Esophagus muscularis mucosa (tissue), 4 donors: Measurements from ENCODE around the gene SNRPF. TPM values are rescaled to one million over a fixed set of nuclear protein-coding genes. Genes with fewer than 3 reads are reported as not detected.

Source experiments
- DNase-seq: peaks from one replicate; pipeline ENCODE4 v3.0.0-alpha.2; 2017; ENCODE audit errors: extremely low spot score
- H3K27ac ChIP-seq, 4 donors: fragments of 200-600 bp; sonication (generic); replicated peaks in 1 of 4; 1 replicate in 3 of 4; 2 replicates in 1 of 4; pipeline ENCODE4 v1.5.1; 2016 to 2019; ENCODE audit warnings: mild to moderate bottlenecking in 1 of 4
- H3K27me3 ChIP-seq, 4 donors: fragments of 200-600 bp; sonication (generic); one replicate each; pipeline versions ENCODE4 v1.5.1 to v1.6.0; 2016 to 2019
- H3K36me3 ChIP-seq, 4 donors: fragments of 200-600 bp; sonication (generic); one replicate each; pipeline ENCODE4 v1.5.1; 2016 to 2019
- H3K4me1 ChIP-seq, 4 donors: fragments of 200-600 bp; sonication (generic); one replicate each; pipeline ENCODE4 v1.5.1; 2016 to 2019
- H3K4me3 ChIP-seq, 4 donors: fragments of 200-600 bp; sonication (generic); 1 replicate in 2 of 4; 2 replicates in 2 of 4; pipeline ENCODE4 v1.5.1; 2016 to 2019; ENCODE audit warnings: mild to moderate bottlenecking in 4 of 4, moderate library complexity in 1 of 4
- H3K9me3 ChIP-seq, 4 donors: fragments of 200-600 bp; sonication (generic); 1 replicate in 3 of 4; 2 replicates in 1 of 4; pipeline ENCODE4 v1.5.1; 2016 to 2019
- EP300 ChIP-seq: sonication (generic); formaldehyde crosslinking; IDR thresholded peaks from one replicate; pipeline ENCODE4 v1.6.1; 2017; ENCODE audit warnings: antibody characterized with exemption
- POLR2A ChIP-seq: fragments of 450-650 bp; IDR thresholded peaks from one replicate; pipeline ENCODE4 v1.6.1; 2017; ENCODE audit warnings: antibody characterized with exemption, moderate library complexity, mild to moderate bottlenecking, low read depth
- POLR2AphosphoS5 ChIP-seq, 2 donors: sonication (generic); formaldehyde crosslinking; IDR thresholded peaks; one replicate each; pipeline ENCODE4 v1.6.1; 2017; ENCODE audit warnings: antibody characterized with exemption in 2 of 2
- WGBS: methylation state at CpG from one replicate; pipeline ENCODE4 v1.1.5; 2018; 5-methylcytosine and 5-hydroxymethylcytosine counted together
- intact Hi-C: fragments of 100-400 bp; cut with DNase I; formaldehyde crosslinking; loops from one replicate; pipeline ENCODE4 v1.15.1; 2023
- total RNA-seq, 4 donors: library from RNA; depleted of rRNA; stranded (reverse); fragments of >200 nt; gene quantifications; one replicate each; pipeline versions ENCODE4 v1.1.0 to v1.2.1, GENCODE V29; 2016
- TF ChIP-seq, protein P1 (sequence below), 3 experiments: fragments of 200-600 bp in 2 of 3; fragments of 450-650 bp in 1 of 3; sonication (generic) in 2 of 3; IDR thresholded peaks; one replicate each; pipeline ENCODE4 v1.5.1; 2017 to 2019; ENCODE audit warnings: antibody characterized with exemption in 3 of 3, mild to moderate bottlenecking in 2 of 3, moderate library complexity in 1 of 3

The SNRPF gene
- total RNA-seq, 4 donors from 2014 or later: 5.6 to 9.6 (median 6.4) TPM

DNA sequence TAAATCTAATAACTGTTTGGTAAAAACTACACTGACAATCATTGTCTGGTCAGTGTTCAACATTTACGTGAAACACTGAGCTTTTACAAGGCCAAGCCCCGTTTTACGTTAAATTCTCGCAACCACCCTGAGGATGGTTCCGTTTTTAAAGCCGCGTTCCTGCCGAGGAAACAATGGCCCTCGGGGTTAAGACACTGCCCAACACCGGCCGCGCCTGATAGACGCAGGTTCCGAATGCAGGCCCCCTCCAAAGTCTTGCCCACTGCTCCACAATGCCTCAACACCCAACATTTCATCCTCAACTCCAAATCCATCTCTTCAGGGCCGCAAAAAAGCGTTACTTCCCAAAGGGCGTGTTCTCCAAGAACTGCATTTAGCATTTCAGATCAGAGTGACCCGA is 953 bp upstream of the SNRPF start:
- Histone ChIP-seq H3K4me1 (peaks cover 17 to 28% (median 24%) of the 10 kb centered on the region in 4 donors), H3K27me3 (no peaks in the 10 kb centered on the region), H3K9me3 (no peaks in the 10 kb centered on the region), H3K27ac (no peak overlapping the region), H3K4me3 (peak overlapping the region; percentile 66 to 85 (median 84)), H3K36me3 (peaks cover 10 to 18% (median 18%) of the 10 kb centered on the region in 4 donors)
- intact Hi-C loops: no loop called here
- DNase-seq: no peak
- no peak for TF ChIP-seq POLR2A
- TF ChIP-seq, protein P1, sequence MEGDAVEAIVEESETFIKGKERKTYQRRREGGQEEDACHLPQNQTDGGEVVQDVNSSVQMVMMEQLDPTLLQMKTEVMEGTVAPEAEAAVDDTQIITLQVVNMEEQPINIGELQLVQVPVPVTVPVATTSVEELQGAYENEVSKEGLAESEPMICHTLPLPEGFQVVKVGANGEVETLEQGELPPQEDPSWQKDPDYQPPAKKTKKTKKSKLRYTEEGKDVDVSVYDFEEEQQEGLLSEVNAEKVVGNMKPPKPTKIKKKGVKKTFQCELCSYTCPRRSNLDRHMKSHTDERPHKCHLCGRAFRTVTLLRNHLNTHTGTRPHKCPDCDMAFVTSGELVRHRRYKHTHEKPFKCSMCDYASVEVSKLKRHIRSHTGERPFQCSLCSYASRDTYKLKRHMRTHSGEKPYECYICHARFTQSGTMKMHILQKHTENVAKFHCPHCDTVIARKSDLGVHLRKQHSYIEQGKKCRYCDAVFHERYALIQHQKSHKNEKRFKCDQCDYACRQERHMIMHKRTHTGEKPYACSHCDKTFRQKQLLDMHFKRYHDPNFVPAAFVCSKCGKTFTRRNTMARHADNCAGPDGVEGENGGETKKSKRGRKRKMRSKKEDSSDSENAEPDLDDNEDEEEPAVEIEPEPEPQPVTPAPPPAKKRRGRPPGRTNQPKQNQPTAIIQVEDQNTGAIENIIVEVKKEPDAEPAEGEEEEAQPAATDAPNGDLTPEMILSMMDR (IDR thresholded peaks at IDR 0.05): no peak
- no peak for TF ChIP-seq EP300
- TF ChIP-seq POLR2AphosphoS5 (IDR thresholded peaks at IDR 0.05): no peak
- WGBS: 58% methylated on average over 18 of the region's 18 CpGs

DNA sequence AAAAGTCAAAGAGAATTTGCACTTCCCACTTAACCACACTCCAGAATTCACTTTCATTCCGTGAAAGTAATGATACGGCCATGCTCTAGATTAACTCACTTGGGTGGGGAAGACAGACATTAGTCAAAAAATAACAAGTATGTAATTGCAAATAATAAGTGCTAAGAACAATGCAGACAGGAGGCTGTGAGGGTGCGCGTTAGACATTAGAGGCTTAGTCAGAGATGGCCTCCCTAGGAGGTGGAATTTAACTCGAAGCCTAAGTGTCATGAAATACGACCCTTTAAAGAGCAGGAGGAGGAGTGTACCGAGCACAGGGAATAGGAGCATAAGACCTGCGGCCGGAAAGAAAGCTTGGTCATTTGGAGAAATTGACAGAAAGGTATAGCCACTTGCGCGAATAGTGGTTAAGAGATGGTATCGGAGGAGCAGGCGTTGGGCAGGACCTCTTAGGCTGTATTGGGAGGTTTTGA is 628 bp downstream of the SNRPF start:
- 4% methylated on average over 13 of the region's 13 CpGs for WGBS
- H3K27ac ChIP-seq: peak overlapping the region; percentile 64 to 88 (median 77)
- no peaks in the 10 kb centered on the region for H3K9me3 ChIP-seq
- TF ChIP-seq POLR2A (no peak), EP300 (no peak), POLR2AphosphoS5 (IDR thresholded peaks at IDR 0.05) (no peak)
- TF ChIP-seq, protein P1 (IDR thresholded peaks at IDR 0.05): no peak
- peaks cover 11 to 29% (median 20%) of the 10 kb centered on the region in 4 donors for H3K36me3 ChIP-seq
- DNase-seq: no peak
- no peaks in the 10 kb centered on the region for H3K27me3 ChIP-seq
- H3K4me3 ChIP-seq: peak overlapping the region; percentile 66 to 85 (median 84)
- peaks cover 17 to 28% (median 24%) of the 10 kb centered on the region in 4 donors for H3K4me1 ChIP-seq
- intact Hi-C loops: no loop called here

DNA sequence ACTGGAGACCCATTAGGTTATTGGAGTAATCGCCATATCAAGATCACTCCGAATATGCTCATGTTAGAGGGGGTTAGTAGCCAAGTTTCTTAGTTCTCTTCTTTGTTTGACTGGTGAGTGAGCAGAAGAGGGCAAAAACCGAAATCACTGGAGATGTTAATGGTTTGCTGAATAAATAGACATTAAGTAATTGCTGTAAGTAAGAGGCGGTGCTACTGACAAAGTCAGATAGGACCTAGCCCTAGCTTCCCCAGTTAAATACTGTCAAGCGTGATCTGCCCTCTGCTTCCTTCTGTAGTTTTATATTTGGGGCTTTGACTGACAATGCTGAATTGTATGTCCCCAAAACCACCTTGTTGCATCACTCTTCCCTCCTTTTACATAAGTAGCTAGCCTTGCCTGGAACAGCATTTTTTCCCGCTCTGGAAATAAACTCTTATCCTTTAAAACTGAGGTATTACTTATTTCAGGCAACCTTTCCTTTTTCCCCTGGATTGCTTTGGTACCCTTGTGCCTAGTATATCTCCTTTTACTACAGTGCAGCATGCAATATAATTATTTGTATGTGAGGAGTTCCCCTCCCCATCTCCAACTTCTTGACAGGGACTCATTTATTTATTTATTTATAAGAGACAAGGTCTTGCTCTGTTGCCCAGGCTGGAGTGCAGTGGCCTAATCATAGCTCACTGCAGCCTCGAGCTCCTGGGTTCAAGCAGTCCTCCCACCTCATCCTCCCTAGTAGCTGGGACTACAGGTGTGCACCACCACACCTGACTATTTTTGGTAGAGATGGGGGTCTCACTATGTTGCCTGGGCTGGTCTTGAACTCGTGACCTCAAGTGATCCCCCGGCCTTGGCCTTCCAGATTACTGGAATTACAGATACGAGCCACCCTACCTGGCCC is 1.4 kb downstream of the SNRPF start:
- WGBS: 75% methylated on average over 10 of the region's 10 CpGs
- Histone ChIP-seq H3K4me3 (peak overlapping the region; percentile 66 to 85 (median 84)), H3K4me1 (peaks cover 17 to 28% (median 24%) of the 10 kb centered on the region in 4 donors), H3K27ac (no peak overlapping the region), H3K36me3 (peaks cover 11 to 30% (median 25%) of the 10 kb centered on the region in 4 donors), H3K9me3 (no peaks in the 10 kb centered on the region), H3K27me3 (no peaks in the 10 kb centered on the region)
- no peak for TF ChIP-seq POLR2A
- TF ChIP-seq POLR2AphosphoS5 (IDR thresholded peaks at IDR 0.05): no peak
- TF ChIP-seq EP300: no peak
- TF ChIP-seq, protein P1 (IDR thresholded peaks at IDR 0.05): no peak
- intact Hi-C loops: no loop called here
- DNase-seq: no peak

DNA sequence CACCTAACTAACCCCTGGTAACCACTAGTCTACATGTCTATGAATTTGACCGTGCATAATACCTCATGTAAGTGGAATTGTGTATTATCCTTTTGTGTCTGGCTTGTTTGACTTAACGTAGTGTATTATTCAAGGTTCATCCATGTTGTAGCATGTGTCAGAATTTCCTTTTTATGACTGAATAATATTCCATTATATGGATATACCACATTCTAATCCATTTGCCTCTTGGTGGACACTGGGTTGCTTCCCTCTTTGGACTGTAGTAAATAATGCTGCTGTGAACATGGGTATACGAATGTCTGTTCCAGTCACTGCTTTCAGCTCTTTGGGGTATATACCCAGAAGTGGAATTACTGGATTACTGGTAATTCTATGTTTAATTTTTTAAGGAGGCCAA is 3.3 kb downstream of the SNRPF start:
- no peak for DNase-seq
- H3K4me1 ChIP-seq: peaks cover 17 to 28% (median 24%) of the 10 kb centered on the region in 4 donors
- H3K27ac ChIP-seq: no peak overlapping the region
- intact Hi-C loops: no loop called here
- no peak overlapping the region for H3K4me3 ChIP-seq
- no peaks in the 10 kb centered on the region for H3K27me3 ChIP-seq
- H3K9me3 ChIP-seq: no peaks in the 10 kb centered on the region
- H3K36me3 ChIP-seq: peaks cover 19 to 46% (median 32%) of the 10 kb centered on the region in 4 donors
- TF ChIP-seq POLR2A (no peak), EP300 (no peak), POLR2AphosphoS5 (IDR thresholded peaks at IDR 0.05) (no peak)
- TF ChIP-seq, protein P1 (IDR thresholded peaks at IDR 0.05): no peak
- WGBS: 97% methylated on average over 3 of the region's 3 CpGs
